H9 (cell line): ENCODE measurements around the gene FH. TPM values are rescaled to one million over a fixed set of nuclear protein-coding genes. Genes with fewer than 3 reads are reported as not detected.

ENCODE experiments used
- DNase-seq: peaks from one replicate; pipeline ENCODE4 v3.0.0-alpha.2; 2017
- H2AFZ ChIP-seq: one replicate; pipeline ENCODE4 v1.6.1; 2013; ENCODE audit warnings: mild to moderate bottlenecking, low read length, control low read depth, moderate library complexity
- H2AK5ac ChIP-seq: 2 replicates; pipeline ENCODE4 v1.6.1; 2013; ENCODE audit warnings: low read length, control low read depth, mixed read lengths; ENCODE audit not compliant: insufficient read length
- H2BK120ac ChIP-seq: one replicate; pipeline ENCODE4 v1.6.1; 2013; ENCODE audit warnings: low read depth, mild to moderate bottlenecking, low read length, control low read depth, inconsistent platforms; ENCODE audit not compliant: poor library complexity, severe bottlenecking
- H2BK12ac ChIP-seq: 2 replicates; pipeline ENCODE4 v1.6.1; 2013; ENCODE audit warnings: low read length, control low read depth, mixed read lengths, low read depth; ENCODE audit not compliant: insufficient read length
- H2BK15ac ChIP-seq: 2 replicates; pipeline ENCODE4 v1.6.1; 2013; ENCODE audit warnings: low read depth, low read length, control low read depth
- H2BK20ac ChIP-seq: one replicate; pipeline ENCODE4 v1.6.1; 2013; ENCODE audit warnings: low read depth, mild to moderate bottlenecking, low read length, control low read depth, inconsistent platforms; ENCODE audit not compliant: poor library complexity, severe bottlenecking
- H2BK5ac ChIP-seq: 2 replicates; pipeline ENCODE4 v1.6.1; 2013; ENCODE audit warnings: low read length, control low read depth, mixed read lengths; ENCODE audit not compliant: insufficient read length
- H3K14ac ChIP-seq: 2 replicates; pipeline ENCODE4 v1.6.1; 2013; ENCODE audit warnings: low read length, control low read depth; ENCODE audit not compliant: insufficient read depth
- H3K18ac ChIP-seq: 2 replicates; pipeline ENCODE4 v1.6.1; 2013; ENCODE audit warnings: low read depth, mild to moderate bottlenecking, mixed read lengths, low read length, control low read depth; ENCODE audit not compliant: insufficient read length
- H3K23ac ChIP-seq: 2 replicates; pipeline ENCODE4 v1.6.1; 2013; ENCODE audit warnings: low read length, control low read depth, mixed read lengths, low read depth; ENCODE audit not compliant: insufficient read length
- H3K23me2 ChIP-seq: 2 replicates; pipeline ENCODE4 v1.6.1; 2013; ENCODE audit warnings: low read depth, mild to moderate bottlenecking, mixed read lengths, low read length, control low read depth; ENCODE audit not compliant: insufficient read length, poor library complexity, severe bottlenecking
- H3K27ac ChIP-seq: 2 replicates; pipeline ENCODE4 v1.5.1; 2013; ENCODE audit warnings: low read length, control low read depth, mixed read lengths, low read depth; ENCODE audit not compliant: insufficient read length
- H3K27me3 ChIP-seq: 2 replicates; pipeline ENCODE4 v1.6.1; 2013; ENCODE audit warnings: low read length, control low read depth, inconsistent platforms; ENCODE audit not compliant: insufficient read depth
- H3K4ac ChIP-seq: 2 replicates; pipeline ENCODE4 v1.6.1; 2013; ENCODE audit warnings: low read depth, mild to moderate bottlenecking, control low read depth, inconsistent platforms, low read length, moderate library complexity
- H3K4me1 ChIP-seq: 2 replicates; pipeline ENCODE4 v1.6.1; 2013; ENCODE audit warnings: low read length, control low read depth, inconsistent platforms; ENCODE audit not compliant: insufficient read depth
- H3K4me2 ChIP-seq: 2 replicates; pipeline ENCODE4 v1.6.1; 2013; ENCODE audit warnings: low read length, control low read depth, mixed read lengths; ENCODE audit not compliant: insufficient read length, insufficient read depth
- H3K56ac ChIP-seq: 2 replicates; pipeline ENCODE4 v1.6.1; 2013; ENCODE audit warnings: low read depth, mild to moderate bottlenecking, mixed read lengths, low read length, control low read depth; ENCODE audit not compliant: insufficient read length
- H3K79me1 ChIP-seq: 2 replicates; pipeline ENCODE4 v1.6.1; 2013; ENCODE audit warnings: low read depth, mild to moderate bottlenecking, moderate library complexity, low read length, control low read depth, inconsistent platforms; ENCODE audit not compliant: insufficient read depth, poor library complexity, severe bottlenecking
- H3K79me2 ChIP-seq: 2 replicates; pipeline ENCODE4 v1.6.1; 2013; ENCODE audit warnings: low read length, control low read depth, inconsistent platforms; ENCODE audit not compliant: insufficient read depth
- H3K9ac ChIP-seq: 2 replicates; pipeline ENCODE4 v1.6.1; 2013; ENCODE audit warnings: low read length, control low read depth, mixed read lengths; ENCODE audit not compliant: insufficient read length; ENCODE audit errors: extremely low read depth
- H3K9me3 ChIP-seq: one replicate; pipeline ENCODE4 v1.6.1; 2013; ENCODE audit warnings: low read depth, low read length, inconsistent platforms; ENCODE audit not compliant: control insufficient read depth
- H3T11ph ChIP-seq: one replicate; pipeline ENCODE4 v1.6.1; 2013; ENCODE audit warnings: mild to moderate bottlenecking, low read length, control low read depth, inconsistent platforms
- H4K20me1 ChIP-seq: one replicate; pipeline ENCODE4 v1.6.1; 2013; ENCODE audit not compliant: control insufficient read depth, insufficient read length, insufficient read depth
- H4K5ac ChIP-seq: 2 replicates; pipeline ENCODE4 v1.6.1; 2013; ENCODE audit warnings: low read depth, mild to moderate bottlenecking, mixed read lengths, low read length, control low read depth; ENCODE audit not compliant: insufficient read length
- H4K8ac ChIP-seq: replicated peaks from 2 replicates; pipeline ENCODE4 v1.6.1; 2013; ENCODE audit warnings: low read length, control low read depth, mixed read lengths, low read depth; ENCODE audit not compliant: insufficient read length
- H4K91ac ChIP-seq: 2 replicates; pipeline ENCODE4 v1.6.1; 2013; ENCODE audit warnings: low read depth, mild to moderate bottlenecking, moderate library complexity, mixed read lengths, low read length, control low read depth; ENCODE audit not compliant: insufficient read length
- H3K27ac Mint-ChIP-seq, 3 experiments: 2 replicates in 2 of 3; 3 replicates in 1 of 3; pipeline ENCODE4 v1.8.0; 2020 to 2021; ENCODE audit warnings: mixed read lengths in 3 of 3, mild to moderate bottlenecking in 1 of 3, moderate library complexity in 1 of 3
- H3K27me3 Mint-ChIP-seq: 2 replicates; pipeline ENCODE4 v1.8.0; 2021; ENCODE audit warnings: low read depth, mild to moderate bottlenecking, moderate library complexity, mixed read lengths
- H3K36me3 Mint-ChIP-seq, 3 experiments: 2 replicates in 2 of 3; 3 replicates in 1 of 3; pipeline ENCODE4 v1.8.0; 2020 to 2021; ENCODE audit warnings: low read depth in 3 of 3, mixed read lengths in 3 of 3; ENCODE audit not compliant: insufficient read depth in 1 of 3
- H3K4me1 Mint-ChIP-seq, 2 experiments: 2 replicates each; pipeline ENCODE4 v1.8.0; 2020; ENCODE audit warnings: mixed read lengths in 2 of 2
- H3K4me3 Mint-ChIP-seq, 2 experiments: 2 replicates in 1 of 2; 3 replicates in 1 of 2; pipeline ENCODE4 v1.8.0; 2020 to 2021; ENCODE audit warnings: mild to moderate bottlenecking in 2 of 2, mixed read lengths in 2 of 2, moderate library complexity in 1 of 2
- H3K9me3 Mint-ChIP-seq, 2 experiments: 2 replicates in 1 of 2; 3 replicates in 1 of 2; pipeline ENCODE4 v1.8.0; 2020; ENCODE audit warnings: mild to moderate bottlenecking in 2 of 2, mixed read lengths in 2 of 2, moderate library complexity in 1 of 2
- CTCF ChIP-seq: fragments of 200-600 bp; sonication (generic); conservative IDR thresholded peaks from 3 replicates; pipeline ENCODE4 v1.8.0; 2021; ENCODE audit warnings: antibody characterized with exemption, mild to moderate bottlenecking
- WGBS: extraction: QIAGEN DNeasy Blood & Tissue Kit; methylation state at CpG from one replicate; pipeline ENCODE4 v1.1.7; 2013; ENCODE audit warnings: missing lambda C conversion rate, low lambda C conversion rate, mixed read lengths; ENCODE audit not compliant: insufficient read length; ENCODE audit errors: extremely low coverage; 5-methylcytosine and 5-hydroxymethylcytosine counted together
- total RNA-seq: library from RNA; stranded (reverse); gene quantifications from 2 replicates; pipeline ENCODE4 v1.2.1, GENCODE V29; 2021

FH gene
- total RNA-seq, 1 experiment from 2014 or later, result 83.9 TPM

GRCh38 chr1:241451956-241452355 is 67.6 kb downstream of the FH start:
- Histone ChIP-seq H3K9me3 (no peaks in the 10 kb centered on the region), H3K4ac (no peak overlapping the region), H2AFZ (no peak overlapping the region), H2BK5ac (no peak overlapping the region), H4K91ac (no peak overlapping the region), H3K79me2 (no peaks in the 10 kb centered on the region), H3K79me1 (no peaks in the 10 kb centered on the region), H4K8ac (no peak overlapping the region), H2BK20ac (no peak overlapping the region), H2BK120ac (no peak overlapping the region), H3K56ac (no peak overlapping the region), H3T11ph (no peak overlapping the region), H3K4me1 (no peaks in the 10 kb centered on the region), H3K27me3 (no peaks in the 10 kb centered on the region; the same call in 1 of the 2 replicates), H3K4me2 (no peak overlapping the region), H3K27ac (no peak overlapping the region), H3K18ac (no peak overlapping the region), H3K23me2 (no peaks in the 10 kb centered on the region), H2AK5ac (no peak overlapping the region), H2BK12ac (no peak overlapping the region), H2BK15ac (no peak overlapping the region), H3K14ac (no peak overlapping the region), H4K20me1 (no peaks in the 10 kb centered on the region), H4K5ac (no peak overlapping the region), H3K23ac (no peak overlapping the region), H3K9ac (no peak overlapping the region)
- DNase-seq, result no peak
- Mint-ChIP-seq H3K27ac (no peak overlapping the region), H3K4me1 (no peaks in the 10 kb centered on the region), H3K9me3 (peaks cover 3 to 8% of the 10 kb centered on the region in 2 experiments; a peak in 3 of 5 replicates), H3K4me3 (no peak overlapping the region), H3K27me3 (peaks cover 46% of the 10 kb centered on the region), H3K36me3 (no peaks in the 10 kb centered on the region)
- no peak for TF ChIP-seq CTCF
- WGBS, result no CpG with 5 or more reads among the region's 4 CpGs

Other genes starting within 250 kb of the FH start
- gene RGS7, start 162.6 kb downstream of the FH start, total RNA-seq, result 1.5 and 2.0 TPM in 2 replicates
- not detected in 2 replicates for gene KMO, start 12.6 kb upstream of the FH start, total RNA-seq
- 43.7 and 45.7 TPM in 2 replicates for gene CHML, start 120.6 kb upstream of the FH start, total RNA-seq
- 8.6 and 10.0 TPM in 2 replicates for gene OPN3, start 120.6 kb upstream of the FH start, total RNA-seq
- not detected in 2 replicates for gene WDR64, start 132.5 kb upstream of the FH start, total RNA-seq